Measurements from ENCODE around the gene IQCE. TPM values are rescaled to one million over a fixed set of nuclear protein-coding genes. Genes with fewer than 3 reads are reported as not detected.

Gene IQCE
- total and polyA plus RNA-seq, 2 donors (not counting 1 experiment from before 2014, with no cell fraction given): 3.5 to 9.5 TPM

DNA sequence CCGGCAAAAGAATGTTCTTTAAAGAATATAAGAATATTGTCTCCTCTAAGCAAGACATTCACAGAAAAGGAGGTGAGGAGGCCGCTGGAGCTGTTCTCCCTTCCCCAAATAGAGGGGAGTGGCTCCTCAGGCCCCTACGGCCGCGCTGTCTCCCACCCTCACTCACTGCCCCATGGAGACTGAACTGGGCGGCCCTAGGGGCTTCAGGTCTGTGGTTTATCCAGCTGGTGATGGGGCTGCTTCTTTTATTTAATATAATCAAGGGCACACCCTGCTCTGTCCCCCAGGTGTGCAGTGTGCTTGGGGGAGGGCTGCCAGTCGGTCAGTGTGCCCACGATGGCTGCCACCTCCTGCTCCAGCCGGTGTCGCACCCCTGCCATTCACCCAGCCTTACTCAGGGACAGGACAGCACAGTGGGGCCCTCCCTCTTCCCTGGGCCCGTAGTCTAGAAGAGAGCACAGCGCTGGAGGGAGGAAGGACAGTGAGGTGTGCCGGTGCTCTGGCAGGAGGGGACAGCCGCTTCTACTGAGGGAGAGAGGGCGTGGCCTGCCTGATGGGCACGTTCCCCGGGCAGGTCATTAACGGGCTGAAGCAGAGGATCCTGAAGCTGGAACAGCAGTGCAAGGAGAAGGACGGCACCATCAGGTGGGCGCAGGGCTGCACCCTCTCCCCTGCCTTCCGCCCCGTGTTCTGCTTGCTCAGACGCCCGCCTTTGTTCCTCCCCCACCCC lies 23.4 kb downstream of the IQCE start:
- H3K27ac Mint-ChIP-seq: no peak overlapping the region
- WGBS (ENCODE audit: insufficient coverage): 88% methylated on average over 17 of the region's 24 CpGs
- DNase-seq: no peak
- no peak overlapping the region for H3K27ac ChIP-seq (ENCODE audit: low read length in 2 of 2)
- ChIA-PET POLR2A (no interaction called here), CTCF (interaction anchor here (0.7 kb wide), 1 partner anchor 89 kb away, joined by 3 read pairs; no protein-coding TSS in a partner anchor)
- H3K4me1 ChIP-seq (ENCODE audit: control insufficient read depth in 2 of 2, insufficient read depth in 2 of 2, low read length in 2 of 2): no peaks in the 10 kb centered on the region
- no peak overlapping the region for H3K4me3 ChIP-seq (ENCODE audit: control extremely low read depth in 1 of 5, extremely low read depth in 1 of 5, insufficient read depth in 1 of 5, low read depth in 2 of 5, low read length in 4 of 5)
- no peaks in the 10 kb centered on the region for H3K27me3 ChIP-seq (replicated peaks in 1 of 4; ENCODE audit: control extremely low read depth in 1 of 4, control insufficient read depth in 3 of 4, insufficient read depth in 4 of 4, low read length in 3 of 4)
- TF ChIP-seq CTCF (IDR thresholded peaks at IDR 0.05) (no peak), EZH2 (IDR thresholded peaks at IDR 0.05; ENCODE audit: borderline replicate concordance, insufficient read depth, low read depth, low read length, poor library complexity, severe bottlenecking) (no peak)
- H3K9me3 Mint-ChIP-seq (ENCODE audit: insufficient read depth): no peaks in the 10 kb centered on the region
- intact Hi-C loops (cut with micrococcal nuclease): no loop called here
- H2AFZ ChIP-seq (ENCODE audit: insufficient read depth, low read depth, low read length, poor library complexity, severe bottlenecking): no peak overlapping the region
- no peaks in the 10 kb centered on the region for H4K20me1 ChIP-seq (ENCODE audit: control insufficient read depth, insufficient read depth, low read length, poor library complexity, severe bottlenecking)
- H3K79me2 ChIP-seq (ENCODE audit: control insufficient read depth, insufficient read depth, low read length): no peaks in the 10 kb centered on the region
- H3K4me2 ChIP-seq (replicated peaks; ENCODE audit: low read depth, low read length, poor library complexity, severe bottlenecking): no peak overlapping the region
- no peak overlapping the region for H3K4me3 Mint-ChIP-seq
- peaks cover 2% of the 10 kb centered on the region for H3K4me1 Mint-ChIP-seq
- H3K27me3 Mint-ChIP-seq: no peaks in the 10 kb centered on the region
- no peak overlapping the region for H3K9ac ChIP-seq (ENCODE audit: low read length)
- peaks cover 0 to 1% of the 10 kb centered on the region in 2 experiments for H3K36me3 ChIP-seq (replicated peaks in 1 of 2; ENCODE audit: control extremely low read depth in 1 of 2, control insufficient read depth in 1 of 2, extremely low read depth in 1 of 2, insufficient read depth in 2 of 2, low read length in 1 of 2)
- ATAC-seq (ENCODE audit: low read depth): no peak
- no peaks in the 10 kb centered on the region for H3K9me3 ChIP-seq (ENCODE audit: control extremely low read depth in 1 of 3, control insufficient read depth in 2 of 3, insufficient read depth in 1 of 3, low read length in 2 of 3)

- H3K27ac Mint-ChIP-seq: no peak overlapping the region
Measured at GRCh38 chr7:2583798-2584580, 25.2 kb downstream of the IQCE start.

More at GRCh38 chr7:2583798-2584580, 25.2 kb downstream of the IQCE start:
- Histone ChIP-seq H3K27ac (ENCODE audit: low read length in 2 of 2) (no peak overlapping the region), H3K9ac (ENCODE audit: low read length) (no peak overlapping the region), H3K4me1 (ENCODE audit: control insufficient read depth in 2 of 2, insufficient read depth in 2 of 2, low read length in 2 of 2) (no peaks in the 10 kb centered on the region), H4K20me1 (ENCODE audit: control insufficient read depth, insufficient read depth, low read length, poor library complexity, severe bottlenecking) (no peaks in the 10 kb centered on the region), H3K9me3 (ENCODE audit: control extremely low read depth in 1 of 3, control insufficient read depth in 2 of 3, insufficient read depth in 1 of 3, low read length in 2 of 3) (no peaks in the 10 kb centered on the region), H3K4me2 (replicated peaks; ENCODE audit: low read depth, low read length, poor library complexity, severe bottlenecking) (no peak overlapping the region), H3K79me2 (ENCODE audit: control insufficient read depth, insufficient read depth, low read length) (no peaks in the 10 kb centered on the region), H3K4me3 (ENCODE audit: control extremely low read depth in 1 of 5, extremely low read depth in 1 of 5, insufficient read depth in 1 of 5, low read depth in 2 of 5, low read length in 4 of 5) (no peak overlapping the region), H3K36me3 (replicated peaks in 1 of 2; ENCODE audit: control extremely low read depth in 1 of 2, control insufficient read depth in 1 of 2, extremely low read depth in 1 of 2, insufficient read depth in 2 of 2, low read length in 1 of 2) (peaks cover 0 to 1% of the 10 kb centered on the region in 2 experiments), H2AFZ (ENCODE audit: insufficient read depth, low read depth, low read length, poor library complexity, severe bottlenecking) (no peak overlapping the region), H3K27me3 (replicated peaks in 1 of 4; ENCODE audit: control extremely low read depth in 1 of 4, control insufficient read depth in 3 of 4, insufficient read depth in 4 of 4, low read length in 3 of 4) (no peaks in the 10 kb centered on the region)
- Mint-ChIP-seq H3K9me3 (ENCODE audit: insufficient read depth) (no peaks in the 10 kb centered on the region), H3K27me3 (no peaks in the 10 kb centered on the region), H3K4me1 (peaks cover 2% of the 10 kb centered on the region), H3K4me3 (no peak overlapping the region)
- DNase-seq: no peak
- TF ChIP-seq EZH2 (IDR thresholded peaks at IDR 0.05; ENCODE audit: borderline replicate concordance, insufficient read depth, low read depth, low read length, poor library complexity, severe bottlenecking) (no peak), CTCF (IDR thresholded peaks at IDR 0.05) (no peak)
- intact Hi-C loops (cut with micrococcal nuclease): no loop called here
- 96% methylated on average over 25 of the region's 54 CpGs for WGBS (ENCODE audit: insufficient coverage)
- POLR2A ChIA-PET: interaction anchor here (0.6 kb wide), 1 partner anchor 167 kb away, joined by 7 read pairs; no protein-coding TSS in a partner anchor
- CTCF ChIA-PET: no interaction called here
- no peak for ATAC-seq (ENCODE audit: low read depth)
